H1 (cell line): ENCODE measurements around the gene MAFG. TPM values are rescaled to one million over a fixed set of nuclear protein-coding genes. Genes with fewer than 3 reads are reported as not detected.

Source experiments
- CTCF ChIA-PET: fragments of 300-600 bp; sonication (Branson Sonifier 250); formaldehyde crosslinking; loops from one replicate; lab custom pipeline; 2021; ENCODE audit not compliant: partially characterized antibody; lab: Charles Lee
- POLR2A ChIA-PET: fragments of 300-600 bp; sonication (Branson Sonifier 250); formaldehyde crosslinking; loops from one replicate; lab custom pipeline; 2021; ENCODE audit warnings: inconsistent platforms; ENCODE audit not compliant: partially characterized antibody; lab: Charles Lee
- DNase-seq, 2 experiments: peaks; one replicate each; pipeline versions ENCODE4 v3.0.0 to v3.0.0-alpha.2; 2010 to 2022; ENCODE audit warnings: low spot score in 2 of 2, low read depth in 1 of 2, mixed read lengths in 1 of 2
- FAIRE-seq: peaks from 2 replicates; lab custom pipeline; 2011; peaks lifted over from hg19 to GRCh38; lab: Jason Lieb, UNC
- H2AFZ ChIP-seq: 2 replicates; pipeline ENCODE4 v1.8.1; 2012; ENCODE audit warnings: low read length, inconsistent platforms
- H2AK5ac ChIP-seq: 2 replicates; pipeline ENCODE4 v1.6.1; 2013; ENCODE audit warnings: low read depth, low read length
- H2BK120ac ChIP-seq: replicated peaks from 2 replicates; pipeline ENCODE3; 2013; ENCODE audit warnings: low read depth, low read length, inconsistent platforms
- H2BK12ac ChIP-seq: 2 replicates; pipeline ENCODE4 v1.6.1; 2013; ENCODE audit warnings: low read depth, low read length
- H2BK15ac ChIP-seq: 2 replicates; pipeline ENCODE4 v1.6.1; 2013; ENCODE audit warnings: low read length
- H2BK20ac ChIP-seq: 2 replicates; pipeline ENCODE4 v1.6.1; 2013; ENCODE audit warnings: low read length
- H2BK5ac ChIP-seq: 2 replicates; pipeline ENCODE4 v1.6.1; 2013; ENCODE audit warnings: low read depth, low read length
- H3K14ac ChIP-seq: 2 replicates; pipeline ENCODE4 v1.6.1; 2013; ENCODE audit warnings: inconsistent platforms; ENCODE audit not compliant: insufficient read length
- H3K18ac ChIP-seq: 2 replicates; pipeline ENCODE4 v1.6.1; 2013; ENCODE audit warnings: low read length; ENCODE audit errors: extremely low read depth
- H3K23ac ChIP-seq: 2 replicates; pipeline ENCODE4 v1.6.1; 2013; ENCODE audit warnings: inconsistent platforms; ENCODE audit not compliant: insufficient read length
- H3K23me2 ChIP-seq: 2 replicates; pipeline ENCODE4 v1.6.1; 2013; ENCODE audit warnings: low read depth, low read length
- H3K27ac ChIP-seq: 2 replicates; pipeline ENCODE4 v1.6.1; 2011; ENCODE audit warnings: low read depth, low read length, inconsistent platforms
- H3K27me3 ChIP-seq, 4 experiments: replicated peaks in 1 of 4; 1 replicate in 1 of 4; 2 replicates in 3 of 4; pipeline versions ENCODE4 v1.6.1 to v1.8.1; 2011 to 2013; ENCODE audit warnings: low read length in 3 of 4, mild to moderate bottlenecking in 3 of 4, inconsistent platforms in 2 of 4, mixed read lengths in 2 of 4, moderate library complexity in 1 of 4; ENCODE audit not compliant: control insufficient read depth in 3 of 4, insufficient read depth in 3 of 4; ENCODE audit errors: extremely low read depth in 1 of 4
- H3K36me3 ChIP-seq, 4 experiments: 2 replicates each; pipeline versions ENCODE4 v1.6.1 to v1.8.1; 2011 to 2013; ENCODE audit warnings: mild to moderate bottlenecking in 4 of 4, low read length in 3 of 4, moderate library complexity in 2 of 4, control low read depth in 1 of 4, inconsistent platforms in 1 of 4; ENCODE audit not compliant: insufficient read depth in 4 of 4, control insufficient read depth in 2 of 4
- H3K4ac ChIP-seq: replicated peaks from 2 replicates; pipeline ENCODE3; 2013; ENCODE audit warnings: low read length, low read depth, mixed read lengths, inconsistent platforms; ENCODE audit not compliant: insufficient read length
- H3K4me1 ChIP-seq, 4 experiments: replicated peaks in 1 of 4; 1 replicate in 1 of 4; 2 replicates in 3 of 4; pipeline versions ENCODE4 v1.6.1 to v1.8.1; 2011 to 2013; ENCODE audit warnings: low read length in 3 of 4, inconsistent platforms in 2 of 4, mixed read lengths in 1 of 4; ENCODE audit not compliant: insufficient read depth in 4 of 4, control insufficient read depth in 3 of 4
- H3K4me2 ChIP-seq, 2 experiments: 2 replicates each; pipeline versions ENCODE4 v1.6.1 to v1.8.1; 2011 to 2013; ENCODE audit warnings: low read depth in 2 of 2, low read length in 2 of 2, control low read depth in 1 of 2, inconsistent platforms in 1 of 2, mild to moderate bottlenecking in 1 of 2; ENCODE audit not compliant: insufficient read depth in 1 of 2
- H3K4me3 ChIP-seq, 4 experiments: fragments of 200-600, 300-600 bp in 1 of 4; sonication (generic), shearing (Covaris generic), sonication (Bioruptor Twin) in 1 of 4; 2 replicates each; pipeline versions ENCODE4 v1.5.1 to v1.8.1; 2011 to 2016; ENCODE audit warnings: low read length in 4 of 4, low read depth in 3 of 4, control low read depth in 2 of 4, inconsistent platforms in 2 of 4, mild to moderate bottlenecking in 2 of 4, mixed read lengths in 1 of 4, moderate library complexity in 1 of 4; ENCODE audit not compliant: insufficient read depth in 2 of 4; ENCODE audit errors: extremely low read depth in 1 of 4
- H3K56ac ChIP-seq: replicated peaks from 2 replicates; pipeline ENCODE3; 2013; ENCODE audit warnings: low read depth, mild to moderate bottlenecking, mixed read lengths, low read length, inconsistent platforms; ENCODE audit not compliant: insufficient read length
- H3K79me1 ChIP-seq: 2 replicates; pipeline ENCODE4 v1.6.1; 2013; ENCODE audit warnings: low read depth, low read length, control low read depth
- H3K79me2 ChIP-seq, 2 experiments: 2 replicates each; pipeline versions ENCODE4 v1.6.1 to v1.8.1; 2012 to 2013; ENCODE audit warnings: low read length in 2 of 2, mild to moderate bottlenecking in 2 of 2, inconsistent platforms in 1 of 2; ENCODE audit not compliant: insufficient read depth in 2 of 2, control insufficient read depth in 1 of 2
- H3K9ac ChIP-seq, 4 experiments: replicated peaks in 1 of 4; 1 replicate in 1 of 4; 2 replicates in 3 of 4; pipeline versions ENCODE4 v1.6.1 to v1.8.1; 2011 to 2013; ENCODE audit warnings: low read depth in 3 of 4, low read length in 3 of 4, control low read depth in 2 of 4, mild to moderate bottlenecking in 2 of 4, moderate library complexity in 2 of 4, inconsistent platforms in 1 of 4; ENCODE audit errors: extremely low read depth in 1 of 4
- H3K9me3 ChIP-seq, 2 experiments: 2 replicates each; pipeline versions ENCODE4 v1.6.1 to v1.8.1; 2012 to 2013; ENCODE audit warnings: mild to moderate bottlenecking in 2 of 2, moderate library complexity in 2 of 2, control low read depth in 1 of 2, inconsistent platforms in 1 of 2, low read depth in 1 of 2, low read length in 1 of 2, mixed read lengths in 1 of 2; ENCODE audit not compliant: insufficient read depth in 2 of 2
- H4K20me1 ChIP-seq, 2 experiments: replicated peaks in 1 of 2; 2 replicates each; pipeline versions ENCODE3 to v1.8.1; 2011 to 2013; ENCODE audit warnings: inconsistent platforms in 2 of 2, low read length in 2 of 2, mild to moderate bottlenecking in 1 of 2; ENCODE audit not compliant: insufficient read depth in 2 of 2, control insufficient read depth in 1 of 2
- H4K5ac ChIP-seq: 2 replicates; pipeline ENCODE4 v1.6.1; 2013; ENCODE audit warnings: low read length, low read depth, mixed read lengths, inconsistent platforms; ENCODE audit not compliant: insufficient read length
- H4K8ac ChIP-seq: 2 replicates; pipeline ENCODE4 v1.8.0; 2013; ENCODE audit warnings: mild to moderate bottlenecking, moderate library complexity, low read length, inconsistent platforms; ENCODE audit not compliant: insufficient read depth; ENCODE audit errors: extremely low read depth
- H4K91ac ChIP-seq: replicated peaks from 2 replicates; pipeline ENCODE3; 2013; ENCODE audit warnings: low read length, mixed read lengths, inconsistent platforms; ENCODE audit not compliant: insufficient read length
- BRCA1 ChIP-seq: IDR thresholded peaks from 2 replicates; pipeline ENCODE4 v1.6.1; 2012; ENCODE audit warnings: low read depth, low read length, improper control_type of control experiment
- CEBPB ChIP-seq: IDR thresholded peaks from 2 replicates; pipeline ENCODE4 v1.6.1; 2012; ENCODE audit warnings: low read depth, low read length
- HDAC2 ChIP-seq, 2 experiments: fragments of 300-600 bp in 1 of 2; sonication (generic) in 1 of 2; IDR thresholded peaks; 2 replicates each; pipeline ENCODE4 v1.6.1; 2011 to 2012; ENCODE audit warnings: low read depth in 2 of 2, low read length in 2 of 2, mild to moderate bottlenecking in 2 of 2, moderate library complexity in 2 of 2, borderline replicate concordance in 1 of 2, inconsistent platforms in 1 of 2
- KDM4A ChIP-seq: IDR thresholded peaks from one replicate; pipeline ENCODE4 v1.7.1; 2012; ENCODE audit warnings: low read depth, mild to moderate bottlenecking, moderate library complexity, low read length, inconsistent platforms; ENCODE audit not compliant: severe bottlenecking
- MAFK ChIP-seq: IDR thresholded peaks from 2 replicates; pipeline ENCODE4 v1.6.1; 2012; ENCODE audit warnings: low read depth, mild to moderate bottlenecking, improper control_type of control experiment, low read length
- MAX ChIP-seq: IDR thresholded peaks from 2 replicates; pipeline ENCODE4 v1.6.1; 2012; ENCODE audit warnings: inconsistent platforms
- POLR2A ChIP-seq, 2 experiments: IDR thresholded peaks; 1 replicate in 1 of 2; 2 replicates in 1 of 2; pipeline ENCODE4 v1.6.1; 2011; ENCODE audit warnings: low read depth in 2 of 2, low read length in 2 of 2, mild to moderate bottlenecking in 2 of 2; ENCODE audit errors: control extremely low read depth in 1 of 2
- POLR2AphosphoS5 ChIP-seq: IDR thresholded peaks from 2 replicates; pipeline ENCODE4 v1.6.1; 2011; ENCODE audit warnings: low read depth, low read length
- SIN3A ChIP-seq, 2 experiments: IDR thresholded peaks in 1 of 2; conservative IDR thresholded peaks in 1 of 2; 2 replicates each; pipeline ENCODE4 v1.6.1; 2011 to 2012; ENCODE audit warnings: low read length in 2 of 2, improper control_type of control experiment in 1 of 2, low read depth in 1 of 2, mild to moderate bottlenecking in 1 of 2
- SP2 ChIP-seq: IDR thresholded peaks from 2 replicates; pipeline ENCODE4 v1.6.1; 2012; ENCODE audit warnings: mild to moderate bottlenecking, low read length, inconsistent platforms
- SRF ChIP-seq: IDR thresholded peaks from 2 replicates; pipeline ENCODE4 v1.6.1; 2011; ENCODE audit warnings: mild to moderate bottlenecking, low read depth, low read length, moderate library complexity
- TAF7 ChIP-seq: optimal IDR thresholded peaks from 2 replicates; pipeline ENCODE3; 2011; ENCODE audit warnings: low read depth, mild to moderate bottlenecking, inconsistent platforms, low read length, moderate library complexity, borderline replicate concordance
- ZNF274 ChIP-seq: IDR thresholded peaks from 2 replicates; pipeline ENCODE4 v1.7.0; 2012; ENCODE audit warnings: low read length, borderline replicate concordance; ENCODE audit errors: extremely low read depth
- WGBS, 2 experiments: shearing (Covaris generic) in 1 of 2; methylation state at CpG; one replicate each; pipeline versions ENCODE4 v1.1.6 to v1.1.7; 2013 to 2015; ENCODE audit warnings: low lambda C conversion rate in 2 of 2, mixed read lengths in 2 of 2, inconsistent platforms in 1 of 2, low coverage in 1 of 2, missing lambda C conversion rate in 1 of 2; ENCODE audit not compliant: insufficient replicate concordance in 2 of 2, insufficient coverage in 1 of 2, insufficient read length in 1 of 2; ENCODE audit errors: extremely low coverage in 1 of 2, missing lambda C conversion rate in 1 of 2; 5-methylcytosine and 5-hydroxymethylcytosine counted together
- polyA plus RNA-seq, 7 experiments: library from polyadenylated mRNA; depleted of rRNA in 3 of 7; stranded (reverse) in 5 of 7; unstranded in 2 of 7; fragments of >200 nt in 5 of 7; fragments of 200-250 nt in 2 of 7; gene quantifications; 1 replicate in 5 of 7; 2 replicates in 1 of 7; 4 replicates in 1 of 7; pipeline versions ENCODE4 v1.2.1 to v1.2.3, GENCODE V29; 2011 to 2013; ENCODE audit warnings: missing spikeins in 2 of 7, mixed read lengths in 2 of 7
- total RNA-seq: library from RNA; stranded (reverse); fragmentation: NEBNext Ultra II Directional; extraction: Animal tissue kit (Norgen Biotek cat#: 25700); gene quantifications from 2 replicates; pipeline ENCODE4 v1.2.1, GENCODE V29; 2021

The MAFG gene
- total and polyA plus RNA-seq, 2 of the 8 experiments (the other 6 are each of a cell fraction or from before 2014, with no cell fraction given): 25.5 to 26.9 TPM

GRCh38 chr17:81957691-81958432 lies 30.3 kb upstream of the MAFG start:
- H4K8ac ChIP-seq: no peak overlapping the region
- H3K79me2 ChIP-seq: no peaks in the 10 kb centered on the region
- FAIRE-seq: no peak
- H3K23me2 ChIP-seq: peaks cover 4% of the 10 kb centered on the region; the same call in 1 of the 2 replicates
- H3K36me3 ChIP-seq: peaks cover 0 to 13% (median 0%) of the 10 kb centered on the region in 4 experiments; a peak in 1 of 8 replicates
- no peak overlapping the region for H3K14ac ChIP-seq
- 78% methylated on average over 12 of the region's 19 CpGs; no CpG with 5 or more reads in 1 of the 2 experiments for WGBS, 2 experiments
- H4K5ac ChIP-seq: no peak overlapping the region
- POLR2A ChIA-PET: no interaction called here
- no peak overlapping the region for H2BK15ac ChIP-seq
- H3K23ac ChIP-seq: no peak overlapping the region
- CTCF ChIA-PET: interaction anchor here (1.0 kb wide), 1 partner anchor 10 kb away, joined by 3 read pairs; no protein-coding TSS in a partner anchor
- peaks cover 46 to 67% (median 51%) of the 10 kb centered on the region in 4 experiments for H3K27me3 ChIP-seq
- H2AFZ ChIP-seq: no peak overlapping the region
- H3K56ac ChIP-seq: no peak overlapping the region
- H3K27ac ChIP-seq: no peak overlapping the region
- no peak for DNase-seq
- peaks cover 0 to 6% (median 1%) of the 10 kb centered on the region in 4 experiments; a peak in 4 of 7 replicates for H3K4me1 ChIP-seq
- no peaks in the 10 kb centered on the region for H3K9me3 ChIP-seq
- no peak overlapping the region for H2BK5ac ChIP-seq
- H3K18ac ChIP-seq: no peak overlapping the region
- no peaks in the 10 kb centered on the region for H3K79me1 ChIP-seq
- no peak overlapping the region for H4K91ac ChIP-seq
- no peak overlapping the region for H3K4me2 ChIP-seq
- no peak overlapping the region for H3K4ac ChIP-seq
- H2BK12ac ChIP-seq: no peak overlapping the region
- H2AK5ac ChIP-seq: no peak overlapping the region
- H3K4me3 ChIP-seq: no peak overlapping the region
- no peak overlapping the region for H2BK20ac ChIP-seq
- H4K20me1 ChIP-seq: peaks cover 0 to 2% of the 10 kb centered on the region in 2 experiments
- H2BK120ac ChIP-seq: no peak overlapping the region
- no peak overlapping the region for H3K9ac ChIP-seq
- no peak for TF ChIP-seq TAF7
- no peak for TF ChIP-seq POLR2AphosphoS5
- no peak for TF ChIP-seq BRCA1
- no peak for TF ChIP-seq POLR2A (IDR thresholded peaks at IDR 0.05; ENCODE audit: control extremely low read depth in 1 of 2, low read depth in 2 of 2, low read length in 2 of 2)
- TF ChIP-seq SRF: no peak
- TF ChIP-seq CEBPB: no peak
- TF ChIP-seq MAFK: no peak
- no peak for TF ChIP-seq MAX
- no peak for TF ChIP-seq SIN3A (conservative IDR thresholded peaks at IDR 0.05 in 1 of 2, IDR thresholded peaks at IDR 0.05 in 1 of 2; ENCODE audit: low read depth in 1 of 2, low read length in 2 of 2)
- TF ChIP-seq HDAC2 (IDR thresholded peaks at IDR 0.05; ENCODE audit: borderline replicate concordance in 1 of 2, low read depth in 2 of 2, low read length in 2 of 2): no peak
- no peak for TF ChIP-seq SP2
- TF ChIP-seq KDM4A: no peak
- TF ChIP-seq ZNF274: no peak
